ENCODE data around the gene RRP1B. TPM values are rescaled to one million over a fixed set of nuclear protein-coding genes. Genes with fewer than 3 reads are reported as not detected.

The RRP1B gene
- polyA plus RNA-seq, 3 donors: 3.3 to 6.1 (median 4.5) TPM

- intact Hi-C loops (cut with micrococcal nuclease): no loop called here
- DNase-seq: no peak
- no peak overlapping the region for H2AFZ ChIP-seq (ENCODE audit: insufficient read depth, low read depth, low read length, poor library complexity, severe bottlenecking)
- H3K4me3 ChIP-seq (replicated peaks in 1 of 3; ENCODE audit: low read depth in 2 of 3, low read length in 3 of 3): no peak overlapping the region
- 93% methylated on average over 3 of the region's 7 CpGs for WGBS (ENCODE audit: insufficient coverage)
- H4K20me1 ChIP-seq (ENCODE audit: insufficient read depth, low read length): no peaks in the 10 kb centered on the region
- H3K4me2 ChIP-seq (replicated peaks; ENCODE audit: extremely low read depth, low read length, poor library complexity, severe bottlenecking): no peak overlapping the region
- no peaks in the 10 kb centered on the region for H3K9me3 ChIP-seq (replicated peaks in 1 of 2; ENCODE audit: control insufficient read depth in 1 of 2, insufficient read depth in 1 of 2, low read length in 2 of 2)
- Mint-ChIP-seq H3K27me3 (ENCODE audit: low read depth in 3 of 3) (peaks cover 9 to 16% (median 12%) of the 10 kb centered on the region in 3 donors), H3K36me3 (no peaks in the 10 kb centered on the region), H3K4me1 (peaks cover 16% of the 10 kb centered on the region), H3K27ac (no peak overlapping the region), H3K9me3 (no peaks in the 10 kb centered on the region), H3K4me3 (no peak overlapping the region)
- H3K9ac ChIP-seq (ENCODE audit: insufficient read depth, low read length, poor library complexity, severe bottlenecking): no peak overlapping the region
- peaks cover 17 to 25% of the 10 kb centered on the region in 2 donors for H3K4me1 ChIP-seq (ENCODE audit: control insufficient read depth in 1 of 2, insufficient read depth in 2 of 2, low read length in 2 of 2)
- no peak for TF ChIP-seq CTCF (IDR thresholded peaks at IDR 0.05)
- H3K27me3 ChIP-seq (ENCODE audit: control insufficient read depth in 2 of 2, insufficient read depth in 2 of 2, low read length in 2 of 2): peaks cover 0 to 3% of the 10 kb centered on the region in 2 donors
- no peaks in the 10 kb centered on the region for H3K36me3 ChIP-seq (replicated peaks in 1 of 2; ENCODE audit: control insufficient read depth in 1 of 2, insufficient read depth in 2 of 2, low read length in 2 of 2)
- peaks cover 4% of the 10 kb centered on the region for H3K79me2 ChIP-seq (ENCODE audit: insufficient read depth, low read length)
- no peak overlapping the region for H3K27ac ChIP-seq (ENCODE audit: low read depth in 1 of 2, low read length in 2 of 2)
These were observed 4.4 kb upstream of the RRP1B start for GRCh38 chr21:43654806-43655489.

GRCh38 chr21:43657355-43658087 is 1.8 kb upstream of the RRP1B start:
- H3K9ac ChIP-seq (ENCODE audit: insufficient read depth, low read length, poor library complexity, severe bottlenecking): peak overlapping the region; percentile 15
- H3K79me2 ChIP-seq (ENCODE audit: insufficient read depth, low read length): peaks cover 28% of the 10 kb centered on the region
- peaks cover 0 to 3% of the 10 kb centered on the region in 2 donors for H3K27me3 ChIP-seq (ENCODE audit: control insufficient read depth in 2 of 2, insufficient read depth in 2 of 2, low read length in 2 of 2)
- peaks cover 35% of the 10 kb centered on the region for H3K4me1 Mint-ChIP-seq
- H3K27ac ChIP-seq (ENCODE audit: low read depth in 1 of 2, low read length in 2 of 2): no peak overlapping the region
- H3K36me3 Mint-ChIP-seq: peaks cover 10 to 11% of the 10 kb centered on the region in 2 donors
- H3K4me1 ChIP-seq (ENCODE audit: control insufficient read depth in 1 of 2, insufficient read depth in 2 of 2, low read length in 2 of 2): peaks cover 25 to 38% of the 10 kb centered on the region in 2 donors
- H4K20me1 ChIP-seq (ENCODE audit: insufficient read depth, low read length): peaks cover 6% of the 10 kb centered on the region
- WGBS (ENCODE audit: insufficient coverage): 41% methylated on average over 45 of the region's 46 CpGs
- no peak overlapping the region for H3K27ac Mint-ChIP-seq
- H3K4me3 ChIP-seq (replicated peaks in 1 of 3; ENCODE audit: low read depth in 2 of 3, low read length in 3 of 3): peak overlapping the region in 1 of 3 experiments; percentile 19
- DNase-seq: peak in 2 of 3 donors; percentile 24 to 29
- H3K36me3 ChIP-seq (replicated peaks in 1 of 2; ENCODE audit: control insufficient read depth in 1 of 2, insufficient read depth in 2 of 2, low read length in 2 of 2): peaks cover 3 to 10% of the 10 kb centered on the region in 2 donors
- no peak for TF ChIP-seq CTCF (IDR thresholded peaks at IDR 0.05)
- peak overlapping the region; percentile 51 for H3K4me2 ChIP-seq (replicated peaks; ENCODE audit: extremely low read depth, low read length, poor library complexity, severe bottlenecking)
- intact Hi-C loops (cut with micrococcal nuclease): no loop called here
- H3K4me3 Mint-ChIP-seq: peak overlapping the region; percentile 14 to 37
- H3K9me3 Mint-ChIP-seq: no peaks in the 10 kb centered on the region
- peak overlapping the region; percentile 68 for H2AFZ ChIP-seq (ENCODE audit: insufficient read depth, low read depth, low read length, poor library complexity, severe bottlenecking)
- H3K27me3 Mint-ChIP-seq (ENCODE audit: low read depth in 3 of 3): peaks cover 9 to 16% (median 10%) of the 10 kb centered on the region in 3 donors
- H3K9me3 ChIP-seq (replicated peaks in 1 of 2; ENCODE audit: control insufficient read depth in 1 of 2, insufficient read depth in 1 of 2, low read length in 2 of 2): no peaks in the 10 kb centered on the region

Data from CD14-positive monocyte (primary cell).